Measurements from ENCODE around the gene PIWIL4.

Gene PIWIL4

DNA sequence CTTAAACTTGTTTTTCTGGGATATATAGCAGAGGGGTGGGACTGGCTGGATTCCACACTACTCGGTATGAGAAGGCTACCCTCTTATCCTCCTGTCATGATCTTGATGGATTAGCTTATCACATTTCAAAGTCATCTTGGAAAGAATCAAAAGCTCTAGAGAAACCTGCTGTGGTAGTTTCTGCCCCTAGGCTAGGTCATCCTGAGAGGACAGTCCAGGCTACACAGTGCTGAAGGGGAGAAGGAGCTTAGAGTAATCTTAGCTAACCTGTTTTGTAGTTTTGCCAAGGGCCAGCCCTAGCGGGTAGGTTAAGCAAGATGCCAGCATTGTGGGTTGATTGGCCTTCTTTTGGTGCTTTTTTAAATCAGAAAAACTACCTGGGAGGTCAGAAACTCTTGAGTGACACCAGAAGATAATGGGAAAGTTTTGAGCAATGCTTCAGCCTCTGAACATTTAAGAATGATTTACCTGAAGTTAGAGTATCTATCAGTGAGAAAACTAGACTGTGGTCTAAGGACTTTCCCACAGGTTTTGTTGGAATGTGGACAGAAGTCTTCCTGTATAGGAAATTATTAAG, 21.3 kb downstream of the PIWIL4 start:
- Histone ChIP-seq H3K9ac (ENCODE audit: low read length) (no peak overlapping the region), H3K27ac (ENCODE audit: low read depth, low read length) (no peak overlapping the region), H3K27me3 (ENCODE audit: low read length) (no peaks in the 10 kb centered on the region), H3K4me3 (ENCODE audit: insufficient read depth, low read length, poor library complexity, severe bottlenecking) (no peak overlapping the region), H3K9me3 (ENCODE audit: insufficient read depth, low read length) (no peaks in the 10 kb centered on the region), H3K79me2 (ENCODE audit: insufficient read depth, low read length) (no peaks in the 10 kb centered on the region), H4K20me1 (ENCODE audit: low read depth, low read length) (no peaks in the 10 kb centered on the region), H3K36me3 (ENCODE audit: low read length) (no peaks in the 10 kb centered on the region), H2AFZ (ENCODE audit: low read depth, low read length, severe bottlenecking) (no peak overlapping the region), H3F3A (ENCODE audit: insufficient read depth) (no peaks in the 10 kb centered on the region), H3K4me2 (ENCODE audit: low read depth, low read length, poor library complexity, severe bottlenecking) (no peak overlapping the region), H3K9me2 (replicated peaks; ENCODE audit: insufficient read depth, low read length) (no peaks in the 10 kb centered on the region)
- TF ChIP-seq, protein P1, sequence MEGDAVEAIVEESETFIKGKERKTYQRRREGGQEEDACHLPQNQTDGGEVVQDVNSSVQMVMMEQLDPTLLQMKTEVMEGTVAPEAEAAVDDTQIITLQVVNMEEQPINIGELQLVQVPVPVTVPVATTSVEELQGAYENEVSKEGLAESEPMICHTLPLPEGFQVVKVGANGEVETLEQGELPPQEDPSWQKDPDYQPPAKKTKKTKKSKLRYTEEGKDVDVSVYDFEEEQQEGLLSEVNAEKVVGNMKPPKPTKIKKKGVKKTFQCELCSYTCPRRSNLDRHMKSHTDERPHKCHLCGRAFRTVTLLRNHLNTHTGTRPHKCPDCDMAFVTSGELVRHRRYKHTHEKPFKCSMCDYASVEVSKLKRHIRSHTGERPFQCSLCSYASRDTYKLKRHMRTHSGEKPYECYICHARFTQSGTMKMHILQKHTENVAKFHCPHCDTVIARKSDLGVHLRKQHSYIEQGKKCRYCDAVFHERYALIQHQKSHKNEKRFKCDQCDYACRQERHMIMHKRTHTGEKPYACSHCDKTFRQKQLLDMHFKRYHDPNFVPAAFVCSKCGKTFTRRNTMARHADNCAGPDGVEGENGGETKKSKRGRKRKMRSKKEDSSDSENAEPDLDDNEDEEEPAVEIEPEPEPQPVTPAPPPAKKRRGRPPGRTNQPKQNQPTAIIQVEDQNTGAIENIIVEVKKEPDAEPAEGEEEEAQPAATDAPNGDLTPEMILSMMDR (IDR thresholded peaks at IDR 0.05; ENCODE audit: insufficient read depth, low read length, poor library complexity, severe bottlenecking): no peak
- no peak for TF ChIP-seq EZH2phosphoT487 (conservative IDR thresholded peaks at IDR 0.05; ENCODE audit: low read length)

DNA sequence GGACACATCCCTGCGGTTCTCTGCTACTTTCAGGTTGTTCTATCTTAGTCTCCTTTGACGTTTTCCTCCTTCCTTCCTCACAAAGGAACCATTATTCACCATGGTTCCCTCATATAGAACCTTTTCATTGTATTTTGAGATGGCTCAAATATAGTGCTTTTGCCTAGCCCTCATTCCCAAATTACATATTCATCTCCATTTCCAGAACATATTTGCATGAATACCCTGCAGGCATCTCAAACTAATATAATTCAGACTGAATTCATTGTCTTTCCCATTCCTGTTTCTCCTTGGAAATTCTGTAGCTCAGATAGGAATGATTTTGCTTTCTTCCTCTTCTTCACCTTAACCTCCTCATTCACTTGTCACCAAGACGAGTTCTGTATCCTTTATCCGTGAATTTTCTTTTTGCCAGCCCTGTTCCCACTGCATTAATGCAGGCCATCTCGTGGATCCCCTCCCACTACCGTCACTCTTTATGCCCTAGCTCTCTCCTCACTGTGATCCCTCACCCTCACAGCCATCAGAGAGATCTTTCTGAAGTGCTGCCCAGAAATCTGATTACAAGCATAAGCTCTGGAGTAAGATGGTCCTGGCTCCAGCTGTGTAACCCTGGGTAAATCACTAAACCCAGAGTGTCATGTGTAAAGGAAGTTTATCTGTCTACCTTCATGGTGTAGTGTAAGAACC, 23.3 kb downstream of the PIWIL4 start:
- TF ChIP-seq, protein P1 (IDR thresholded peaks at IDR 0.05; ENCODE audit: insufficient read depth, low read length, poor library complexity, severe bottlenecking): no peak
- no peak overlapping the region for H3K27ac ChIP-seq (ENCODE audit: low read depth, low read length)
- H3K9ac ChIP-seq (ENCODE audit: low read length): no peak overlapping the region
- H3K27me3 ChIP-seq (ENCODE audit: low read length): no peaks in the 10 kb centered on the region
- H3K36me3 ChIP-seq (ENCODE audit: low read length): no peaks in the 10 kb centered on the region
- no peak overlapping the region for H3K4me2 ChIP-seq (ENCODE audit: low read depth, low read length, poor library complexity, severe bottlenecking)
- H4K20me1 ChIP-seq (ENCODE audit: low read depth, low read length): no peaks in the 10 kb centered on the region
- no peaks in the 10 kb centered on the region for H3K9me2 ChIP-seq (replicated peaks; ENCODE audit: insufficient read depth, low read length)
- H3F3A ChIP-seq (ENCODE audit: insufficient read depth): no peaks in the 10 kb centered on the region
- no peaks in the 10 kb centered on the region for H3K79me2 ChIP-seq (ENCODE audit: insufficient read depth, low read length)
- H3K9me3 ChIP-seq (ENCODE audit: insufficient read depth, low read length): no peaks in the 10 kb centered on the region
- H2AFZ ChIP-seq (ENCODE audit: low read depth, low read length, severe bottlenecking): no peak overlapping the region
- no peak overlapping the region for H3K4me3 ChIP-seq (ENCODE audit: insufficient read depth, low read length, poor library complexity, severe bottlenecking)

DNA sequence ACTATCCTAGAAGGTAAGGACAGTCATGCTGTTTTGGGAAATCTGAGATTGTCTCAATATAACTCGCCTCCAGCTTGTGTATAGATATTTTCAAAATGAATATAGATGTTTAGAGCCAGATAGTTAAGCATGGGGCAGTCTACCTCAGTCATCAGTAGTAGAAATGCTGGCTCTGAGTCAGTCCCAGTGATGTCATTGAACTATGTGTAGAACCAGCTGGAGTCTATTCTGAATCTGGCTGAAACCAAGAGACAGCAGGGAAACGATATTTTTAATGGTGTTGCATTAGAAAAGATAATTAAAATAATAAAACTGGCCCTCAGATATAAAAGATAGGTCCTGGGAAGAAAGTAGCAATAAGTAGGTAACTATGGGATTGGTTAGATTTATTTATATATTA, 25.9 kb downstream of the PIWIL4 start:
- Histone ChIP-seq H3K4me2 (ENCODE audit: low read depth, low read length, poor library complexity, severe bottlenecking) (no peak overlapping the region), H4K20me1 (ENCODE audit: low read depth, low read length) (no peaks in the 10 kb centered on the region), H3K9me2 (replicated peaks; ENCODE audit: insufficient read depth, low read length) (no peaks in the 10 kb centered on the region), H3K9ac (ENCODE audit: low read length) (no peak overlapping the region), H3K79me2 (ENCODE audit: insufficient read depth, low read length) (no peaks in the 10 kb centered on the region), H2AFZ (ENCODE audit: low read depth, low read length, severe bottlenecking) (no peak overlapping the region), H3F3A (ENCODE audit: insufficient read depth) (no peaks in the 10 kb centered on the region), H3K4me3 (ENCODE audit: insufficient read depth, low read length, poor library complexity, severe bottlenecking) (no peak overlapping the region), H3K27me3 (ENCODE audit: low read length) (no peaks in the 10 kb centered on the region), H3K27ac (ENCODE audit: low read depth, low read length) (no peak overlapping the region), H3K36me3 (ENCODE audit: low read length) (no peaks in the 10 kb centered on the region), H3K9me3 (ENCODE audit: insufficient read depth, low read length) (no peaks in the 10 kb centered on the region)
- TF ChIP-seq, protein P1 (IDR thresholded peaks at IDR 0.05; ENCODE audit: insufficient read depth, low read length, poor library complexity, severe bottlenecking): no peak
- no peak for TF ChIP-seq EZH2phosphoT487 (conservative IDR thresholded peaks at IDR 0.05; ENCODE audit: low read length)

Measured in SU-DHL-6 (cell line).